ENCODE measurements around the gene LSM8.

DNA sequence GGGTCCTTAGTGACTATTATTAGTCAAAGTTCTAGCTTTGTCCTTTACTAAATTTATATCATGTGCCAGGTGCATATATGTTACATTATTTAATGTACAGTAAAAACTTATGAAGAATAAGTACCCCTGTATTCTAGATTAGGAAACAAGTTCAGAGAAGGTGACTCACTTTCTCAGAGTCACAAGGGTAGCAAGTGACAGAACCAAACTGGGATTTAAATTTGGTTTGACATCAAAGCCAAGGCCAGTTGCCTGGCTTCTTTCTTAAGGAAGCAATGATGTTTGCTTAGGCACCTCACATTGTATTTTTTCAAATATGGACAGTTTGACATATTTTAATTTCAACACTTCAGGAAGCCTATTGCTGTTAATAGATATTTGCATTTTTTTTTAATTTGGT, 2.5 kb downstream of the LSM8 start:
- TF ChIP-seq CTCF (IDR thresholded peaks at IDR 0.05; ENCODE audit: low read depth, low read length) (no peak), POLR2A (IDR thresholded peaks at IDR 0.05; ENCODE audit: extremely low read depth, insufficient read length) (no peak), MYC (IDR thresholded peaks at IDR 0.05; ENCODE audit: low read depth, low read length) (no peak), MAX (IDR thresholded peaks at IDR 0.05; ENCODE audit: low read depth, low read length) (no peak)

Data from NB4 (cell line).